Gastroesophageal sphincter (tissue), 2 donors: ENCODE measurements around the gene TEKT3.

Experiments
- POLR2A ChIP-seq, 2 donors: fragments of 450-650 bp; IDR thresholded peaks; one replicate each; pipeline ENCODE4 v1.6.1; 2017; ENCODE audit warnings: antibody characterized with exemption in 2 of 2, mild to moderate bottlenecking in 2 of 2, moderate library complexity in 1 of 2
- POLR2AphosphoS5 ChIP-seq: sonication (generic); formaldehyde crosslinking; IDR thresholded peaks from one replicate; pipeline ENCODE4 v1.6.1; 2017; ENCODE audit warnings: antibody characterized with exemption

GRCh38 chr17:15284107-15284506, 57.3 kb downstream of the TEKT3 start:
- TF ChIP-seq POLR2A (IDR thresholded peaks at IDR 0.05) (no peak), POLR2AphosphoS5 (no peak)
